ENCODE data around the gene CARNS1. TPM values are rescaled to one million over a fixed set of nuclear protein-coding genes. Genes with fewer than 3 reads are reported as not detected.

The CARNS1 gene
- total and polyA plus RNA-seq, 9 of the 15 experiments (the other 6 are each of a cell fraction or from before 2014, with no cell fraction given): 0.01 to 0.18 (median 0.06) TPM; not detected in 3

GRCh38 chr11:67428052-67429001 is 12.8 kb downstream of the CARNS1 start, which contains the start of gene RPS6KB2 (continued):
- TF ChIP-seq PRDM10 (IDR thresholded peaks at IDR 0.05; ENCODE audit: partially characterized antibody) (peak; percentile 64), ZNF134 (CRISPR knock-in tag; conservative IDR thresholded peaks at IDR 0.05) (no peak), NELFE (IDR thresholded peaks at IDR 0.05; ENCODE audit: insufficient read depth, insufficient read length) (no peak), E2F8 (IDR thresholded peaks at IDR 0.05; ENCODE audit: low read depth, partially characterized antibody) (peak; percentile 91), UBTF (IDR thresholded peaks at IDR 0.05; ENCODE audit: borderline replicate concordance in 1 of 2, low read depth in 2 of 2, low read length in 2 of 2) (0 out of 4 replicates have a peak, but pooled peaks of 1 of the 2 experiments have one; percentile 27), GABPB2 (CRISPR knock-in tag; conservative IDR thresholded peaks at IDR 0.05) (no peak), ZNF696 (CRISPR knock-in tag; conservative IDR thresholded peaks at IDR 0.05) (no peak), SPI1 (IDR thresholded peaks at IDR 0.05; ENCODE audit: borderline replicate concordance, low read depth, low read length) (no peak), ZFP36 (IDR thresholded peaks at IDR 0.05; ENCODE audit: low read depth, low read length, partially characterized antibody) (no peak), MTF1 (CRISPR knock-in tag; IDR thresholded peaks at IDR 0.05; ENCODE audit: borderline replicate concordance) (no peak), ATF2 (CRISPR knock-in tag; IDR thresholded peaks at IDR 0.05) (no peak), ZNF589 (CRISPR knock-in tag; IDR thresholded peaks at IDR 0.05; ENCODE audit: low read depth) (no peak), THAP7 (CRISPR knock-in tag; IDR thresholded peaks at IDR 0.05) (no peak), SMAD1 (IDR thresholded peaks at IDR 0.05; ENCODE audit: low read depth, low read length, partially characterized antibody) (no peak), ELF1 (tag; IDR thresholded peaks at IDR 0.05) (peak; percentile 65; the same call in 1 of the 2 replicates)

Measured in K562 (cell line).